ENCODE data around the gene CDS2.

- TF ChIP-seq CTCF (IDR thresholded peaks at IDR 0.05) (no peak), MYC (IDR thresholded peaks at IDR 0.05; ENCODE audit: borderline replicate concordance, low read length) (no peak)
Observed at GRCh38 chr20:5122873-5123260, 3.9 kb upstream of the CDS2 start.
